ENCODE results near the gene NOP14.
"Not testable (repeated sequence)": the region's sequence is repeated elsewhere in the genome, so short reads cannot be mapped to it uniquely, and the experiment has no call there.

NOP14 gene

GRCh38 chr4:2942532-2943363, 20.5 kb downstream of the NOP14 start:
- no peak for DNase-seq
- TF ChIP-seq GATA1 (IDR thresholded peaks at IDR 0.05; ENCODE audit: low read depth, low read length) (no peak), POLR2A (IDR thresholded peaks at IDR 0.05; ENCODE audit: low read length) (no peak)

- no peak for DNase-seq
- TF ChIP-seq POLR2A (IDR thresholded peaks at IDR 0.05; ENCODE audit: low read length) (no peak), GATA1 (IDR thresholded peaks at IDR 0.05; ENCODE audit: low read depth, low read length) (no peak)
These were observed 21.1 kb downstream of the NOP14 start for GRCh38 chr4:2942037-2942531.

- TF ChIP-seq GATA1 (IDR thresholded peaks at IDR 0.05; ENCODE audit: low read depth, low read length) (no peak), POLR2A (IDR thresholded peaks at IDR 0.05; ENCODE audit: low read length) (peak; percentile 4)
- DNase-seq, result no peak
These were observed 21.8 kb downstream of the NOP14 start for GRCh38 chr4:2941138-2942036.

GRCh38 chr4:2940267-2941137, 22.7 kb downstream of the NOP14 start:
- DNase-seq, result no peak
- TF ChIP-seq GATA1 (IDR thresholded peaks at IDR 0.05; ENCODE audit: low read depth, low read length), result no peak
- no peak for TF ChIP-seq POLR2A (IDR thresholded peaks at IDR 0.05; ENCODE audit: low read length)

GRCh38 chr4:2939383-2940243, 23.6 kb downstream of the NOP14 start:
- no peak for TF ChIP-seq POLR2A (IDR thresholded peaks at IDR 0.05; ENCODE audit: low read length)
- TF ChIP-seq GATA1 (IDR thresholded peaks at IDR 0.05; ENCODE audit: low read depth, low read length), result no peak
- DNase-seq, result no peak

- DNase-seq, result no peak
- no peak for TF ChIP-seq POLR2A (IDR thresholded peaks at IDR 0.05; ENCODE audit: low read length)
- no peak for TF ChIP-seq GATA1 (IDR thresholded peaks at IDR 0.05; ENCODE audit: low read depth, low read length)
These were observed 24.3 kb downstream of the NOP14 start for GRCh38 chr4:2938906-2939305.

GRCh38 chr4:2938411-2938810, 24.8 kb downstream of the NOP14 start:
- not testable (repeated sequence) for DNase-seq

- no peak for DNase-seq
- TF ChIP-seq GATA1 (IDR thresholded peaks at IDR 0.05; ENCODE audit: low read depth, low read length) (no peak), POLR2A (IDR thresholded peaks at IDR 0.05; ENCODE audit: low read length) (no peak)
These were observed 25.2 kb downstream of the NOP14 start for GRCh38 chr4:2937986-2938385.

- DNase-seq, result no peak
- no peak for TF ChIP-seq POLR2A (IDR thresholded peaks at IDR 0.05; ENCODE audit: low read length)
- no peak for TF ChIP-seq GATA1 (IDR thresholded peaks at IDR 0.05; ENCODE audit: low read depth, low read length)
These were observed 25.9 kb downstream of the NOP14 start for GRCh38 chr4:2937146-2937857.

GRCh38 chr4:2936773-2937145, 26.4 kb downstream of the NOP14 start:
- peak in 1 of 2 experiments; percentile 37 for DNase-seq
- TF ChIP-seq GATA1 (IDR thresholded peaks at IDR 0.05; ENCODE audit: low read depth, low read length) (no peak), POLR2A (IDR thresholded peaks at IDR 0.05; ENCODE audit: low read length) (no peak)

- DNase-seq, result peak; percentile 62 to 72
- TF ChIP-seq GATA1 (IDR thresholded peaks at IDR 0.05; ENCODE audit: low read depth, low read length) (no peak), POLR2A (IDR thresholded peaks at IDR 0.05; ENCODE audit: low read length) (peak; percentile 18)
These were observed 27.2 kb downstream of the NOP14 start for GRCh38 chr4:2935762-2936743.

All from erythroblast (primary cell).